HG03025 (cell line): ENCODE data around the gene NCOA3.
"Not testable (repeated sequence)": the region's sequence is repeated elsewhere in the genome, so short reads cannot be mapped to it uniquely, and the experiment has no call there.

Source experiments
- ATAC-seq: cut with Tn5 transposase; IDR thresholded peaks from one replicate; pipeline ENCODE4 v1.9.1; 2021; ENCODE audit warnings: mild to moderate bottlenecking, moderate library complexity; ENCODE audit not compliant: unreplicated experiment, low FRiP score

Gene NCOA3

GRCh38 chr20:47501482-47502270, at the start of gene NCOA3:
TSS of gene NCOA3 (plus strand) at chr20:47501887. CDS start at chr20:47622248, 120,361 bp downstream.
- peak; percentile 73 for ATAC-seq

GRCh38 chr20:47452736-47453161, 48.9 kb upstream of the NCOA3 start:
- no peak for ATAC-seq

GRCh38 chr20:47453167-47453782, 48.4 kb upstream of the NCOA3 start:
- peak; percentile 91 for ATAC-seq

- no peak for ATAC-seq
These were observed 47.2 kb upstream of the NCOA3 start for GRCh38 chr20:47454298-47455132.

GRCh38 chr20:47455133-47456040, 46.3 kb upstream of the NCOA3 start:
- no peak for ATAC-seq

- no peak for ATAC-seq
These were observed 45.6 kb upstream of the NCOA3 start for GRCh38 chr20:47456041-47456537.

- ATAC-seq = no peak
These were observed 44.5 kb upstream of the NCOA3 start for GRCh38 chr20:47456952-47457724.

GRCh38 chr20:47458280-47459050, 43.2 kb upstream of the NCOA3 start:
- ATAC-seq = not testable (repeated sequence)

GRCh38 chr20:47459344-47460073, 42.2 kb upstream of the NCOA3 start:
- no peak for ATAC-seq

GRCh38 chr20:47460761-47461112, 41.0 kb upstream of the NCOA3 start:
- not testable (repeated sequence) for ATAC-seq

- ATAC-seq = no peak
These were observed 40.5 kb upstream of the NCOA3 start for GRCh38 chr20:47461120-47461685.

- ATAC-seq = not testable (repeated sequence)
These were observed 39.8 kb upstream of the NCOA3 start for GRCh38 chr20:47461906-47462305.

GRCh38 chr20:47464380-47465101, 37.1 kb upstream of the NCOA3 start:
- no peak for ATAC-seq

GRCh38 chr20:47465335-47466090, 36.2 kb upstream of the NCOA3 start:
- no peak for ATAC-seq

- ATAC-seq = no peak
These were observed 35.5 kb upstream of the NCOA3 start for GRCh38 chr20:47466213-47466612.
